ENCODE data around the gene DHX34.

DNA sequence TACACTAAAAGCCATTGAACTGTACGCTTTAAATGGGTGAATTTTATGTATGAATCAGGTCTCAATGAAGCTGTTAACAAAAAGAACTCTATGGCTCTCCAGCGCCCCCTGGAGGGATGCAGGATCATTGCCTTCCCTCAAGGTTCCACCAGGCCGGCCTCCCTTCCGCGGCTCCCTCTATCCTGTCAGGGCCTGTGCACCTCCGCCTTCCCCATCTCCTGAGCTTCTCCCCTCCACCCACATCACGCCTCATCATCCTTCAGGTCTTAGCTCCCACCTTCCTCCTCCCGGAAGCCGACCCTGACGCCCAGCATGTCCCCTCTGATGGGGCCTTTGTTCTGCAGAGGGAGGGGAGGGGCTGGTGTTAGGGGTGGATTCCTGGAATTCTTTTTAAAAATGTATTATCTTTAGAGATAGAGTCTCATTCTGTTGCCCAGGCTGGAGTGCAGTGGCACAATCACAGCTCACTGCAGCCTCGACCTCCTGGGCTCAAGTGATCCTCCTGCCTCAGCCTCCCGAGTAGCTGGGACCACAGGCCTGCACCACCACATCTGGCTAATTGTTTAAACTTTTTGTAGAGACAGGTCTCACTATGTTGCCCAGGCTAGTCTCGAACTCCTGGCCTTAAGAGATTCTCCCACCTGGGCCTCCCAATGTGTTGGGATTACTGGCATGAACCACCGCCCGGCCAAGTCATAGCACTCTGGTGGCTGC lies 42.6 kb downstream of the DHX34 start:
- TF ChIP-seq, protein P1, sequence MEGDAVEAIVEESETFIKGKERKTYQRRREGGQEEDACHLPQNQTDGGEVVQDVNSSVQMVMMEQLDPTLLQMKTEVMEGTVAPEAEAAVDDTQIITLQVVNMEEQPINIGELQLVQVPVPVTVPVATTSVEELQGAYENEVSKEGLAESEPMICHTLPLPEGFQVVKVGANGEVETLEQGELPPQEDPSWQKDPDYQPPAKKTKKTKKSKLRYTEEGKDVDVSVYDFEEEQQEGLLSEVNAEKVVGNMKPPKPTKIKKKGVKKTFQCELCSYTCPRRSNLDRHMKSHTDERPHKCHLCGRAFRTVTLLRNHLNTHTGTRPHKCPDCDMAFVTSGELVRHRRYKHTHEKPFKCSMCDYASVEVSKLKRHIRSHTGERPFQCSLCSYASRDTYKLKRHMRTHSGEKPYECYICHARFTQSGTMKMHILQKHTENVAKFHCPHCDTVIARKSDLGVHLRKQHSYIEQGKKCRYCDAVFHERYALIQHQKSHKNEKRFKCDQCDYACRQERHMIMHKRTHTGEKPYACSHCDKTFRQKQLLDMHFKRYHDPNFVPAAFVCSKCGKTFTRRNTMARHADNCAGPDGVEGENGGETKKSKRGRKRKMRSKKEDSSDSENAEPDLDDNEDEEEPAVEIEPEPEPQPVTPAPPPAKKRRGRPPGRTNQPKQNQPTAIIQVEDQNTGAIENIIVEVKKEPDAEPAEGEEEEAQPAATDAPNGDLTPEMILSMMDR (IDR thresholded peaks at IDR 0.05; ENCODE audit: low read depth, low read length, missing input control) = peak; percentile 87
- TF ChIP-seq TAF1 (conservative IDR thresholded peaks at IDR 0.05) (no peak), JUND (IDR thresholded peaks at IDR 0.05) (no peak), HNF4G (IDR thresholded peaks at IDR 0.05) (no peak), RAD21 (IDR thresholded peaks at IDR 0.05) (peak; percentile 89 to 90), FOXA1 (IDR thresholded peaks at IDR 0.05) (no peak)
